Measurements from ENCODE around the gene SMC4. TPM values are rescaled to one million over a fixed set of nuclear protein-coding genes. Genes with fewer than 3 reads are reported as not detected.

SMC4 gene
- total RNA-seq, 1 donor from 2014 or later, result 5.0 TPM

GRCh38 chr3:160480931-160481330 lies 81.5 kb downstream of the SMC4 start:
- DNase-seq (ENCODE audit: low spot score in 2 of 2), result no peak
- Histone ChIP-seq H3K27ac (no peak overlapping the region), H3K9me3 (no peaks in the 10 kb centered on the region), H3K4me3 (no peak overlapping the region), H3K4me1 (no peaks in the 10 kb centered on the region), H3K27me3 (no peaks in the 10 kb centered on the region), H3K36me3 (no peaks in the 10 kb centered on the region)
- intact Hi-C loops (cut with DNase I), result no loop called here
- TF ChIP-seq CTCF (IDR thresholded peaks at IDR 0.05), result no peak

- H3K27me3 ChIP-seq, result no peaks in the 10 kb centered on the region
Measured at GRCh38 chr3:160481856-160482255, 82.4 kb downstream of the SMC4 start.

GRCh38 chr3:160482796-160483195 lies 83.3 kb downstream of the SMC4 start:
- H3K9me3 ChIP-seq, result no peaks in the 10 kb centered on the region
- no peaks in the 10 kb centered on the region for H3K36me3 ChIP-seq
- no peaks in the 10 kb centered on the region for H3K4me1 ChIP-seq
- no peak overlapping the region for H3K4me3 ChIP-seq
- H3K27ac ChIP-seq, result no peak overlapping the region
- intact Hi-C loops (cut with DNase I), result no loop called here
- no peaks in the 10 kb centered on the region for H3K27me3 ChIP-seq
- DNase-seq (ENCODE audit: low spot score in 2 of 2), result no peak
- no peak for TF ChIP-seq CTCF (IDR thresholded peaks at IDR 0.05)

More at GRCh38 chr3:160481856-160482255, 82.4 kb downstream of the SMC4 start:
- DNase-seq (ENCODE audit: low spot score in 2 of 2), result no peak
- H3K4me3 ChIP-seq, result no peak overlapping the region
- no peaks in the 10 kb centered on the region for H3K36me3 ChIP-seq
- no peak for TF ChIP-seq CTCF (IDR thresholded peaks at IDR 0.05)
- intact Hi-C loops (cut with DNase I), result no loop called here
- no peaks in the 10 kb centered on the region for H3K4me1 ChIP-seq
- no peak overlapping the region for H3K27ac ChIP-seq
- no peaks in the 10 kb centered on the region for H3K9me3 ChIP-seq

Other genes with a start within 250 kb of the SMC4 start
- not detected for gene C3orf80, start 174.2 kb upstream of the SMC4 start, total RNA-seq
- gene IFT80, start 425 bp upstream of the SMC4 start, total RNA-seq, result 10.2 TPM
- not detected for gene TRIM59, start 50.1 kb downstream of the SMC4 start, total RNA-seq
- 17.6 TPM for gene KPNA4, start 165.9 kb downstream of the SMC4 start, total RNA-seq